HG03432 (cell line): ENCODE results near the gene GYG1.

Experiments
- ATAC-seq: cut with Tn5 transposase; IDR thresholded peaks from one replicate; pipeline ENCODE4 v1.9.1; 2021; ENCODE audit warnings: mild to moderate bottlenecking, moderate library complexity; ENCODE audit not compliant: unreplicated experiment

Gene GYG1

DNA sequence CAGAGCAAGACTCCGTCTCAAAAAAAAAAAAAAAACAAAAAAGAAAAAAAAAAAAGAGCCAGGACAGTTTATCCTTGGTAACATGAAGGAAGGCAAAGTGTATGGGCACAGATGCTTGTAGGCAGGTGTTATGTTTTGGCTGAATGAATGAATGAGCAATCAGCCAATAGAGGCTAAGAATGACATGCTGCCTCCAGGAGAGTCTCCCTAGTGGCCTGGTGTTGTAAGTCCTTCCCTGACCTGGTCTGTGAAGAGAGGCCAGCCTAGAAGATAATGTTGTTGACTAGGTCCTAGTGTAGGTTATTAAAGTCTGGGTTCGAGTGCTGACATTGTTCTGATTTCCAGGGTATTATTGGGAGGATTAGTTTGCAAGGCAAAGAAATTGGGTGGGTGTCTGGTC lies 24.9 kb downstream of the GYG1 start:
- ATAC-seq = no peak

DNA sequence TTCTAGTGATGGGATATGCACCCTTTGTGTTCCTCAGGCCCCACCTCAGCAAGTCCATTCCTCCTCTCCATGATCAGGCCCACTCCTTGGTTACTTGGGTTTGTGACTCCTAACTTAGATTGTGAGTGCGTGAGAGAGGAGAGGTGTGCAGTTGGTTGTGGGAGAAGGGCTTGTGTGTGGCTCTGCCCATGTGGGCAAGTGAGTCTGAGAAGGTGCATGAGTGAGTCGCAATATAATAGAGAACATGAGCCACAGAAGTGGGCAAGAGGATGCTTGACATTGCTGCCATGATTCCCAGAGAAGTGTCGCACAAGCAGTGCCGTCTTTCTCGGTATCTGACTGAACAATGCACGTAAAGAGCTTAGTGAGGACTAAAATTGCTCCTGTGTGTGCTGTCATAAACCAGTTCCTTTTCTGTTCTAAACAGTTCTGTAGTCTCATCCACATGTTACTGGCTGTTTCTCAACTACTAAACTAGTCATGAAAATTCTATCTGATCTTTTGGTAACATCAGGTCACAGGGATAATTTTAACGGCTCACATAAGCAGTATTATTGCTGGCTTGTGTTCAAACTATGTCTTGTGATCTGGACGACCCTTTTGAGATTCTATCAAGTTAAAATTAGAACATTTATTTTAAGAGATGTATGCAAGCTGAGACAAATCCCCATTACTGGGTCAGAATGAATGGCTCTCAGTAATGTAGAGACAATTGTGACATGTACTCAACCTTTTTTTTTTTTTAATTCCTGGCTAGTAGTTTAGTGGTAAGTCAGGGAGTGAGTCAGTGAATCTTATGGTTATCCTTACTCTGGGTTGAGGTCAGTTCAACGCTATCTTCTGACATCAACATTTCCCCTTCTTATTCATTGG lies 25.6 kb downstream of the GYG1 start:
- no peak for ATAC-seq

DNA sequence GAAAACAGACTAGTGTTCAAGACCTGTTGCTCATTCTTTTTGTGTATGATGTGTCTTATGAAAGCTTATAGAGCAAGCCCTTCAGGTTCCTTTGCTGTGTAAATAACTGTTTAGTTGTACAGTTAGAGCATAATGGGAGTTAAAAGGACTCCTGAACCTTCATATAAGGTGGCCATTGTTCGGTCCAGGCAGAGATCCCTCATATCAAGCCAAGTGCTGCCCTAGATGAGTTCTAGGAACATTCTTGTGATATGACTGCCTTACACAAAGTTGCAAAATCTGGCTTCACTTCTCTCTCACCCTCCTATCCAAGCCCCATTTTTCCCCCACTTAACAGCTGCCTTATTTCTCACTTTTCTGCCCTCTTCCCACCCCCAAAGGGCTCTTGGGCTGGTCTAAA lies 26.9 kb downstream of the GYG1 start:
- ATAC-seq = no peak

DNA sequence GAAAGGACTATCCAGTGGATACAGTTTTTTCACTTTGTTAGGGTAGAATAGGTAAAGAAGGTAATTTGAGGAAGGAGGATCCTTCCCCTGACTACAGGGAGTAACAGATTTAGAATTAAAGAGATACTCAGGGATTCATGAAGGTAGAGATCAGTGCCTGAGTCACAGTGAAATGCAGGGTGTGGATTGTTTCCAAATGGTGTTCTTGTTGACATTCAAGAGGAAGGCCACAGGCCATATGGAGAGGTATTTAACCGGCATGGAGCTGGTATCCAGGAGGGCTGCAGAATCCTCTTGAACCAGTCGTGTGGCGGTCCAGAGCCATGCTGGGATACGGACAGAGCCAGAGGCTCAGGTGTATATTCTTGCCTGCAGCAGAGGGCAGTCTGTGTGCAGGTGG lies 28.2 kb downstream of the GYG1 start:
- ATAC-seq = no peak

DNA sequence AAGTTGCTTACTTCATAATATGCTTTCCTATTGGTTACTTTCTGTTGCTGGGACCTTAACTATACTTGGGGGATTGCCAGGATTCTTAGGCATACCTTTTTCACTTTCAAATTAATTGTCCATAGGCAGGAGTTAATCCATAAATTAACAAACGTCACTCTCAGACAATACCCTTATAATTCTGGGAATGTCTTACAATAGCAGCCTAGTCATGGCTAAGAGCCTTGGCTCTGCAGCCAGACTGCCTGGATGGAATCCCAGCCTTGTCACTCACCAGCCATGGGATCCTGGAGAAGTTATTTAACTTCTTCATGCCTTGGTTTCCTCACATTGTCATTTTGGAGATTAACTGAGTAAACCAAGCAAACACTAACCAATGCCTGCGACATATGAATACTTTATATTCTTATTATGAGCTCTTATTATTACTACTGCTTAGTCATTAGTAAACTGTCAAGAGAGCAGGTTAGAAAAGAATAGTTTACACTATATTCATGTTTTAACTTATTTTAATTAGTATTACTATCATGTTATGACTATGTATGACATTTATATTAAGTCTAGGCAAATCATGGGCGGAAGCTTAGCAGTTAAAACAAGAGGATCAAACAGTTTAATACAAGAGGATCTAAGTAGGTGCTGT lies 29.0 kb downstream of the GYG1 start:
- ATAC-seq = no peak

DNA sequence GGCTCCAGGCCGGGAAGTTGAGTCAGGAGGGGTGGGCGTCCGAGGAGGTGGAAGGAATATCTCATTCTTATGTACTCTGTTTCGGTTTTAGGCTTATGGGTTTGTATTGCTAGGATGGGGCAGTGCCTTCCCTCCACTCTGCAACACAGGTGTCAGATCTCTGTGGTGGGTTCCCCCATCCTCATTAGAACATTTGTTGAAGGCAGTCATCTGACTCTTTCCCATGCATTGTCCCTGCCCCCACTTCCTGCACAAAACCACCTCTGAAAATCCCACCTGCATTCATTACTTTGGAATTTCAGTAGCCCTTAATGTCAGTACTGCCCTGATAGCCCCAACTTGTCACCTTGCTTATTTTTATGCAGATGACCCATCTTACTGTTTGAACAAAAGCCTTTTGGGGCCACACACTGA lies 29.5 kb downstream of the GYG1 start:
- no peak for ATAC-seq

DNA sequence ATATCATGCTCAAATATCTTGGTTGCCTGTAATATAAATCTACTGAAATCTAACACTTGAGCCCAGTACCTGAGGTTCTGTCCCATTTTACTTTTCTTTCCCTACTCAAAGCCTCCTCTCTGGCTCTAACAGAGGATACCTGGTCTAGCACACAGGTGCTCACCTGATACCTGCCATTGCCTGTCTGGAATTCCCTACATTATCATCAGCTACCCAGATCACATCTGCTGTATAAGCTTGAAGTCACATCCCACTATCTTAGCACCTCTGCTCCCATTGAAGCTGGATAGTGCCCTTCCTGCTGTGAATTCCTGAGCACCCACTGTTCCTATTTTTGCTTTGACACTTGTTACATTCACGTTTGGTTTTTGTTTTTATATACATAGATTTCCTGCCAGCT lies 30.5 kb downstream of the GYG1 start:
- ATAC-seq = no peak

DNA sequence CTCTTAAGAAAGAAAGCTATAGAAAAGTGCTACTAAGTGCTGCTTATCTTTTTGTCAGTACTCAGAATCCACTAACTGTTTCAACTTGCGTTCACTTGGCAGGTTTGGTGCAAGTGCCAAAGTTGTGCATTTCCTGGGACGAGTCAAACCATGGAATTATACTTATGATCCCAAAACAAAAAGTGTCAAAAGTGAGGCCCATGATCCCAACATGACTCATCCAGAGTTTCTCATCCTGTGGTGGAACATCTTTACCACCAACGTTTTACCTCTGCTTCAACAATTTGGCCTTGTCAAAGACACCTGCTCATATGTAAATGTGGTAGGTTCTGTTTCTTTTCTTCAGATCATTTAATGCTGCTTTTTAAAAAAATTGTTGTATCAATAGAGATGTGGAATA lies 32.6 kb downstream of the GYG1 start:
- ATAC-seq = no peak

DNA sequence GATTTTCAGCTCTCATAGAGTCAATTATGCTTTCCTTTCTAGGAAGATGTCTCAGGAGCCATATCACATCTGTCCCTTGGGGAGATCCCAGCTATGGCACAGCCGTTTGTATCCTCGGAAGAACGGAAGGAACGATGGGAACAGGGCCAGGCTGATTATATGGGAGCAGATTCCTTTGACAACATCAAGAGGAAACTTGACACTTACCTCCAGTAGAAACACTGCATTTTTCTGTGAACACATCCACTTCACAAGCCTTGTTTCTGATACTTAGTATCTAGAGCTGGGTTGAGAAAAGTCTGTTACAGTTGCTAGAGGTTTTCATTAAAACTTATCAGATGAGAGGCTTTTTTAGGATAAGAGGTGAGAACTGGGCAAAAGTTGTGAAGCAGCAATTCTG lies 35.4 kb downstream of the GYG1 start:
- no peak for ATAC-seq

DNA sequence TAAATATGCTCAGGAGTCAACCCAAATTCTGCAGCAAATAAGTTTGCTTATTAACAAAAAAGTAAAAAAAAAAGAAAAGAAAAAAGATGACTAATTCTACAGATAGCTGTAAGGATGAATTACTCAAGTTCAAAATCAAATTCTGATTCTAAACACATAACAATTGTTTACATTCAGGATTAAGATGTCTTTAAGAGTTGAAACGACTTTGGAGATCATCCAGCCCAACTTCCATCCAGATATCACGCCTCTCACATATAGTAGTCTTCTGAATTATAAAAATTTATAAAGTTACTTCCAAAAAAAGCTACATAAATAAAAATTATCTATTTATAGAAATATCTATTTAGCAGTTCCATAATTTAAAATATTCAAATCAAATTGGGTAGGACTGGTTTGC lies 39.8 kb downstream of the GYG1 start:
- no peak for ATAC-seq

DNA sequence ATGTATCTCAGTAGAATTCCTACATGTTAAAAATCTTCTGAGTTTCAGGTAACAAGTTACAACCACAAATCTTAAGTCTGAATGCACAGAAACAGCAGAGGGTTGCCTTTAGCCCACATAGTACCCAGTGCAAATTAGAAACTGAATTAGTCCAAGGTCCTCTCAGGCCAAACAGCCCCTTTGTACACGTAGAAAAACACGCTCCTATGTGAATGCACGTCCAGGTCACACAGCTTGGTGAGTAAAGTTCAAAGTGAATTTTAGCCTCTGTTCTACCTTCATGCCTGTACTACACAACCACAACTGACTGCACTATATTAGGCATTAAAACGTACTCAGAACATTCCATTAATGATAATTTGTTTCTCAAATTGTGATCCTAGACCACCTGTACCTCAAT lies 46.3 kb downstream of the GYG1 start:
- no peak for ATAC-seq

DNA sequence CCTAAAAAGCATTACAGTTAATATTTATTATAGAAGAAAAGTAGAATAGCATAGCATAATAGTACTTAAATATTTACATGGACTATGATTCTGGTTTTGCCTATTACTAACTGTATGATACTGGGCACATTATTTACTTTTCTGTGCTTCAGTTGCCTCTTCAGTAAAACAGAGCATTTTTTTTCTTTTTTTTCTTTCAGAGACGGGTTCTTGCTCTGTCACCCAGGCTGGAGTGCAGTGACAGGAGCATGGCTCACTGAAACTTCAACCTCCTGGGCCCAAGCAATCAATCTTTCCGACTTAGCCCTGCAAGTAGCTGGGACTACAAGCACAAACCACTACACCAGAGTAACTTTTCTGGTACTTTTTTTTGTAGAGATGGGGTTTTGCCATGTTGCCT lies 47.0 kb downstream of the GYG1 start:
- no peak for ATAC-seq

DNA sequence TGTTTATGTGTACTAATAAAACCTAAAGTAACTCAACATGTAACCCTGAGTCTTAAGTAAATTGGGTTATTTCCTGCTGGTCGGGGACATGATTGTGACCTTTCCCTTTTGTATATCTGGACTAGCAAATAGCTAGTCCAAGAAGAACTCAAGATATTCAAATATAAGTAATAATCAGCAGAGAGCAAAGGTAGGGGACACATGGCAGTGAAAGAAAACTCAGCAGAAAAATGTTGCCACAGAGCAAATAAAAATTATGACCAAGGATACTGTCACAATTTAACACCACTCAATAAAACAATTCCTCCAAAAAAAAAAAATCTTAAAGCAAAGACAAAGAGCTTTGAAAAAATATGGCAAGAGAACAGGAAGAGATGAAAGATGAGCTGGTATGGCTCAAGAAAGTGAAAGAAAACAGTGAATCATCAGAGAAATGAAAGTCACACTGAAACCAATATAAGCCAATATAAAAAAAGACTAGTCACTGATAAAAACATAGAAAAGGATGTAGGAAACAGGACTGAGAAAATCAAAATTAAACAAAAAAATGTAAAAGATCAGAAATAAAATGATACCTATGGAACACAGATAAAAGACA lies 51.5 kb downstream of the GYG1 start:
- ATAC-seq = peak; percentile 94

DNA sequence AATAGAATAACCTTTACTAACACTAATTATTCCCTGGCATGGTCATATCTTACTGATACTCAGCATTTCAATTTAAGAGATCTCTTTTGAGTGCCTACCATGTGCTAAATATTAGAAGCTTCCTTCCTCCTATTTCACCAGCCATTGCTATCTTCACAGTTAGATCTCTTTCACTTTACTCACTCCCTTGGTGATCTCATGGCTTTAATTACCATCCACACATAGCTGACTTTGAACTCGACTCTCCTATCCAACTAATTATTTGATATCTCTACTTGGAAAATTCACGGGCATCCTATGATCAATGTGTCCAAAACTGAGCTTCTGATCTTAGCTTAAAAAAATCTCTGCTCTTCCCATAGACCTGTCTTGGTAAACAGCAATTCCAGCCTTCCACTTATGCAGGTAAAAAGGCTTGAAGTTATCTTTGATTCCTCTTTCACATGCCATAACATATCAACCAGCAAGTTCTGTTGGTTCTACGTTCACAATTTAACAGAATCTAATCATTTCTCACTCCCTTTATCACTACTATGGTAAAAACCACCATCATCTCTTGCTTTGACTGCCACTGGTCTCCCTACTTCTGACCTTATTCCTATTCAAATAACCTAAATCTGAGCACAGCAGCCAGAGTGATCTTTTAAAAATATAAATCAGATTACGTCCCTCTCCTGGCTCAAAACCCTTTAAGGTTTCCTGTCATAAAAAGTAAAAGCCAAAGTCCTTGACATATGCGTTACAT lies 53.2 kb downstream of the GYG1 start:
- no peak for ATAC-seq

DNA sequence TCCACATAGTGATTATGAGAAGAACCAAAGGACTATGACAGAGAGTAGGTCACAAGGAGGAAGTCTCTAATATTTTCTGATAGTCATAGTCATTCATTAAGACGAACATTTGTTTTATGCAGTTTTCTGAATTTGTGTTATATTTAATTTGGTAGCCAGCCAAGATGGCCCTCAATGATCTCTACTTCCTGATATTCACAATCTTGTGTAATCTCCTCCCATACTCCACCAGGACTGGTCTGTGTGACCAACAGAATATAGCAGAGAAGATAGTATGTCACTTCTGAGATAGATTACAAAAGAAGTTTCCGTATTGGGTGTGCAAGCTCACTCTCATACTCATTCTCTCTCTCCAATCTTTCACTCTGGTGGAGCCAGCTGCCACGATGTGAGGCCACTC lies 64.2 kb downstream of the GYG1 start:
- no peak for ATAC-seq

DNA sequence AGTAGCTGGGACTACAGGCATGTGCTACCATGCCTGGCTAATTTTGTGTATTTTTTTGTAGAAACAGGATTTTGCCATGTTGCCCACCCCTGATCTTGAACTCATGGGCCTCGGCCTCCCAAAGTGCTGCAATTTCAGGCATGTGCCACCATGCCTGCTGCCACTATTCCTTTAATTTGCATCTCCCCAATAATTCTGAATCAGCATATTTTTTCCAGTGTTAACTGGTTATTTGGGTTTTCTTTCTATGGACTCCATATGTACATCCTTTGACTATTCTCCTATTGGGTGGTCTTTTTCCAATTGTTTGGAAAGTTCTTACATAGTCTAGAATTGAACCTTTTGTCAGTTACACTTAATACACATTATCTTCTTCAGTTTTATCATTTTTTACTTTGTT lies 66.9 kb downstream of the GYG1 start:
- no peak for ATAC-seq

DNA sequence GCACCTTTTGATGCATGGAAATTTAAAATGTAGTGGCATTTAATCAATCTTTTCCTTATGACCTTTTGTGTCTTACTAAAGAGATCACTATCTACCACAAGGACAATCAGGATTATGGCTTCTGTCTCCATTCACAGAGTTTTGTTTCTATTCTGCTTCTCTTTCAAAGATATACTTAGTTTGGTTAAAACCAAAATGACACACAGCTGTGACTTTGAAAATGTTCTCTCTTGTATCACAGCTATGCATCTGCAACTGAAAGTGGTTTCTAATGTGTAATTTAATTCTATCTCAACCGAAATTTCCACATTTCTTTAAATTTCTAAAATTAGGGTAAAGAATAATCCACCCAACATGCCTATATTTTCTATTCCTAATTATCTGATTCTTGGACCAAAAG lies 67.3 kb downstream of the GYG1 start:
- ATAC-seq = peak; percentile 89

DNA sequence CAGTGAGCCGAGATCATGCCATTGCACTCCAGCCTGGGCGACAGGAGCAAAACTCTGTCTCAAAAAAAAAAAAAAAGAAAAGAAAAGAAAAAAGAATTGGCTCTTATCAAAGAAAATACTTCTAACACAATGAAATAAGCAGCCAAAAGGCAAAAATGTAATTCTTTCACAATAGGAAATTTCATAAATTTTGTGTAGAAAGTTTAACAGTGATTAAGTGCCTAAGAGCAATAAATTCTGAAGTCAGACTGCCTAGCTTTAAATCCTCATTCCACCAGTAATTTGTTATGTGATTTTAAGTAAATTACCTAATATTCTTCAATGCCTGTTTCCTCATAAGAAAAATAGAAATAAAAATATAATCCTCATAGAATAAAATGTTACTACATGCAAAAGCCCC lies 70.4 kb downstream of the GYG1 start:
- no peak for ATAC-seq

DNA sequence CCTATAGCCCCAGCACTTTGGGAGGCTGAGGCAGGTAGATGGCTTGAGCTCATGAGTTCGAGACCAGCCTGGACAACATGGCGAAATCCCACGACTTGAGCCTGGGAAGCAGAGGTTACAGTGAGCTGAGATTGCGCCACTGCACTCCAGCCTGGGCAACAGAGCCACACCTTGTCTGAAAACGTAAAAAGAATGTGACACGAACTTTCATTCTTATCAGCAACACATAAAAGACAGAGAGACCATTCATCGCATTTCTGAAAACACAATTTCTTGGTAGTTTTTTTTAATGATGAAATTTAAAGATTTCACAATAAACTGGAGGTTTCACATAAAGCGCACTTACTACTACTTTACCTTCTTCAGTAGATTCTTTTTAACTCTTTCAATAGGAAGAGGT lies 76.5 kb downstream of the GYG1 start:
- ATAC-seq = no peak
